Right lung (tissue), 5 donors: ENCODE data around the gene GPRIN3. TPM values are rescaled to one million over a fixed set of nuclear protein-coding genes. Genes with fewer than 3 reads are reported as not detected.
"Not testable (repeated sequence)": the region's sequence is repeated elsewhere in the genome, so short reads cannot be mapped to it uniquely, and the experiment has no call there.

Source experiments
- DNase-seq, 2 donors: peaks; one replicate each; pipeline ENCODE4 v3.0.0-alpha.2; 2013
- polyA plus RNA-seq, 5 donors: library from polyadenylated mRNA; unstranded; fragments of 120-200 nt; gene quantifications; one replicate each; pipeline versions ENCODE4 v1.2.1 to v1.2.3, GENCODE V29; 2013; ENCODE audit warnings: inconsistent platforms in 1 of 5, low replicate concordance in 1 of 5; ENCODE audit not compliant: insufficient read length in 5 of 5, insufficient read depth in 1 of 5

Gene GPRIN3
- polyA plus RNA-seq, 5 donors = 1.2 to 2.7 (median 2.0) TPM

DNA sequence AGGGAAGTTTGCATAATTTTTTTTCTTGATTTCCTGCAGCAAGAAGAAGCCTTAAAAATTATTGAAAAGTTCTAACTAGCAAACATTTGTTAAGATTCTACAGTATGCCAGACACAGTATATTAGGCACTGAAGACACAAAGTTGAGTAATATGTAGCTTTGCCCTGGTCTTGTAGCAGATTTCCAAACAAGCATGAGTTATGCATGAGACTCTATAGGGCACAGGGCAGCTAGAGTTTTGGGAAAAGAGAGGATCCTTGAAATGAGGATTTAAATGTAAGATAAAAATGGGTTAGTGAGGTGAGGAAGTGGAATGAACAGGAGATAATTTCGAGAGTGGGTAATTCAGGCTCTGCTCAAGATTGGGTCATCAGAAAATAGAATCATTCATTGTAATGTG is 8.6 kb upstream of the GPRIN3 start:
- no peak for DNase-seq

DNA sequence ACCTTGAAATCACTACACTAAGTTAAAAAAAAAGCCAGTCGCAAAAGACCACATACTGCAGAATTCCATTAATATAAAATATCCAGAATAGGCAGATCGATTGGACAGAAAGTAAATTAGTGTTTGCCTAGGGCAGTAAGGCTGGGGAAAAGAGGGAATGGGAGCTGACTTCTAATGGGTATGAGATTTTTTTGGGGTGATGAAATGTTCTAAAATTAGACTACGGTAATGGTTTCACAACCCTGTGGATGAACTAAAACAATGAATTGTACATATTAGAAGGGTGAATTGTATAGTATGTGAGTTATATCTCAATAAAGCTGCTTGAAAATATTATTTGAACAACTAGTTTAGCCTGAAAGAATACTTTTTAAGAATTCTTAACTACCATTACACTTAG is 6.7 kb upstream of the GPRIN3 start:
- no peak for DNase-seq

DNA sequence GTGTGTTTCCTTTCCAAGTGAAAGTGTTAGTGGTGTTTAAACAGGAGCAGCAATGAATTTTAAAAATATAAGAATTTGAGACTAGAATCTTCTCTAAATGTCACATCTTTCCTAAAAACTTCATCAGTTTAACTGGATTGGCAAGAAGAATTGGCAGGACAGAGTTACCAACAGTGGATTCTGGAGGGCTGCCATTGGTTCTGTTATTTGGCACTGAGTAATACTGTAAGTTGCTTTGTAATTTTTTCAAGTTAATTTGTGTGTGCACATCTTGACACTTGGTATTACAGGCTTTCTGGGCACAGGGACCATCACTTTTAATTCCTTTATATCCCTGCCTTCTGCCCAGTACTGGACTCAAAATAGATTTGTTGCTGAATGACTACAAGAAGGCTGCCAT is 4.5 kb upstream of the GPRIN3 start:
- DNase-seq = no peak

GRCh38 chr4:89311433-89311832 is 3.8 kb upstream of the GPRIN3 start:
- no peak for DNase-seq

- DNase-seq = not testable (repeated sequence)
Measured at GRCh38 chr4:89309154-89309553, 1.6 kb upstream of the GPRIN3 start.

- DNase-seq = no peak
Measured at GRCh38 chr4:89308161-89308500, 531 bp upstream of the GPRIN3 start.

DNA sequence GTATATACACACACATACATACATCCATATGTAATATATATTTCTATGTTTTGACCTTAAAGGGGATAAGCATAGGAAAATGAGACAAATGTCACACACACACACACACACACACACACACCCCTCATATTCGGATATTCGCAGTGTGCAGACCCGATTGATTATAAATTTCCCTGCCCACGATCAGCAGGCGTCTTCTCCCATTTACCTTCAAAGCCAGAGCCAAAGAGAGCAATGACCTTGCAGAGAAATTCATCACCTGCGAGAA is 488 bp downstream of the GPRIN3 start:
- DNase-seq = no peak

- DNase-seq = no peak
Measured at GRCh38 chr4:89306486-89307177, 968 bp downstream of the GPRIN3 start.

- DNase-seq = no peak
Measured at GRCh38 chr4:89305712-89306437, 1.7 kb downstream of the GPRIN3 start.

- DNase-seq = no peak
Measured at GRCh38 chr4:89305028-89305427, 2.6 kb downstream of the GPRIN3 start.

DNA sequence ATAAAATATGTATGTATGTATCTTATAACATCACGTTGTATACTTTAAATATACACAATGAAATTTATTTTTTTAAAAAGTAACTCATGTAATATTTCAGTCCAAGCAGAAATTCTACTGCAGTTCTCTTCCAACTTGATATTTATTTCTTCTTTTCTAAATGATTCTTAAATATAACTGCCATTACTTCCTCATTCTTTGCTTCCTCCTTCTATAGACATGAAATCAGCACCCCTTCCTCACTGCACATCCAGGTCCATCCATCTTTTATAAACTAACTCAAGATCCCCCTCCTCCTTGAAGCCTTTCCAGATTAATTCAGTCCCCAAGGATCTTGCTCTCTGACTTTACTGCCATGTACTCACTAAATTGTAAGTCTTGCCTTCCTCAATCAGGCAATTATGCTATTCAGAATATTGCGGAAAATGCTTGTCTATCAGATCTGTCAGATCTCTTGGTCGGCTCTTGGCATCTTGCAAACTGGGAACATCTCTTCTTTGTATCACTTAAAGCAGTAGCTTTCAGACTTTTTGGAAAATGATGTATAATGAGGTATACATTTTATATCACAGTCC is 3.7 kb downstream of the GPRIN3 start:
- DNase-seq = no peak

- DNase-seq = no peak
Measured at GRCh38 chr4:89303177-89303576, 4.4 kb downstream of the GPRIN3 start.

- DNase-seq = no peak
Measured at GRCh38 chr4:89301902-89302301, 5.7 kb downstream of the GPRIN3 start.

- no peak for DNase-seq
Measured at GRCh38 chr4:89301003-89301402, 6.6 kb downstream of the GPRIN3 start.

DNA sequence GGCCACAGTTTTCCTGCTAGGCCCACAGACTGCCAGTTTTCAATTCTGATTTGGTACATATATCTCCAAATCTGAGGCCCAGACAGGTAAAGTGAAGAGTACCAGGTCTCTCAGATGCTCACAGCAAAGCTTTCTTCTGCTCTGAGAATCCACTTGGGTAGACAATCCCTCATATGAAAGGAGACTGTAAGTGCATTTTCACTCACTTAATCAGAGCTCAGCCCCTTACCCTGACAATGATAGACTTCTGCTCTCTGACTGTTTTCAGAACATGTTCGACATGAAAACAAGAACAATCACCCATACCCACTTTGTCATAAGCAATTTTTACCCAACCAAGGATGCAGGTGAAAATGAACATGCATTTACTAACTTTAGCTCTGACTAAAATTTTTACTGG is 7.1 kb downstream of the GPRIN3 start:
- DNase-seq = no peak

- no peak for DNase-seq
Measured at GRCh38 chr4:89300060-89300459, 7.5 kb downstream of the GPRIN3 start.

- DNase-seq = no peak
Measured at GRCh38 chr4:89299153-89299791, 8.3 kb downstream of the GPRIN3 start.

GRCh38 chr4:89298788-89299152 is 8.8 kb downstream of the GPRIN3 start:
- DNase-seq = no peak

DNA sequence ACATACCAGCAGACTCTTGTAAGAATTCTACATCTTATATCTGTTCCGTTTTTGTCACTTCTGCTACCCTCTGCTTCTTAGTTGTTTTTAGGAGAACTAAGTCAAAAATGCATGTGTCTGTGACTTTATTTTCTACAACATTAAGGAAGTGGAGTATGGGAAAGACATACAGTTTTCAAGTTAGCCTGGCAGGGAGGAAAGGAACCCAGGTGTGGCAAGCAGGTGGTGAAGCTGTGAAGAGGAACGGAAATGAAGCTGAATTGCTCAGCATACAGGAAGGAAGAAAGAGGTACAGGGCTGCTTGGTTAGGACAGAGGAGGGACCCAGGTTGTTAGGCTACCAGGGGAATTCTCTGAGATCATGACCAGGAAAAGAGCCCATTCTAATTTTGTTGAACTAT is 9.4 kb downstream of the GPRIN3 start:
- no peak for DNase-seq

GRCh38 chr4:89296896-89297295 is 10.7 kb downstream of the GPRIN3 start:
- DNase-seq = no peak

GRCh38 chr4:89296399-89296798 is 11.2 kb downstream of the GPRIN3 start:
- DNase-seq = no peak

GRCh38 chr4:89295415-89295927 is 12.1 kb downstream of the GPRIN3 start:
- no peak for DNase-seq
